Tibial nerve (tissue), 4 donors: ENCODE results near the gene COG5. TPM values are rescaled to one million over a fixed set of nuclear protein-coding genes. Genes with fewer than 3 reads are reported as not detected.

ENCODE experiments used
- DNase-seq, 2 donors: peaks; one replicate each; pipeline ENCODE4 v3.0.0-alpha.2; 2019; ENCODE audit warnings: low spot score in 2 of 2
- H3K27ac ChIP-seq, 4 donors: fragments of 200-600 bp; sonication (generic) in 3 of 4; one replicate each; pipeline ENCODE4 v1.5.1; 2017 to 2019; ENCODE audit warnings: mild to moderate bottlenecking in 1 of 4
- H3K27me3 ChIP-seq, 2 donors: fragments of 200-600 bp; sonication (generic) in 1 of 2; one replicate each; pipeline versions ENCODE4 v1.5.1 to v1.6.0; 2017 to 2019
- H3K36me3 ChIP-seq, 3 donors: fragments of 200-600 bp; sonication (generic); one replicate each; pipeline ENCODE4 v1.5.1; 2018 to 2019
- H3K4me1 ChIP-seq, 4 donors: fragments of 200-600 bp; sonication (generic) in 3 of 4; one replicate each; pipeline ENCODE4 v1.5.1; 2017 to 2019
- H3K4me3 ChIP-seq, 4 donors: fragments of 200-600 bp; sonication (generic) in 3 of 4; one replicate each; pipeline ENCODE4 v1.5.1; 2017 to 2019; ENCODE audit warnings: mild to moderate bottlenecking in 1 of 4, moderate library complexity in 1 of 4
- H3K9me3 ChIP-seq, 4 donors: fragments of 200-600 bp; sonication (generic) in 3 of 4; one replicate each; pipeline ENCODE4 v1.5.1; 2017 to 2019
- EP300 ChIP-seq, 2 donors: sonication (generic); formaldehyde crosslinking; IDR thresholded peaks; one replicate each; pipeline ENCODE4 v1.6.1; 2017; ENCODE audit warnings: antibody characterized with exemption in 2 of 2, mild to moderate bottlenecking in 1 of 2
- POLR2A ChIP-seq, 2 donors: fragments of 450-650 bp; IDR thresholded peaks; one replicate each; pipeline ENCODE4 v1.6.1; 2017; ENCODE audit warnings: antibody characterized with exemption in 2 of 2, mild to moderate bottlenecking in 2 of 2, moderate library complexity in 2 of 2
- WGBS, 2 donors: methylation state at CpG; one replicate each; pipeline ENCODE4 v1.1.5; 2018; 5-methylcytosine and 5-hydroxymethylcytosine counted together
- total RNA-seq, 4 donors: library from RNA; depleted of rRNA; stranded (reverse); fragments of >200 nt; gene quantifications; one replicate each; pipeline ENCODE4 v1.1.0, GENCODE V29; 2016
- TF ChIP-seq, protein P1 (sequence below), 5 experiments: fragments of 200-600 bp in 3 of 5; fragments of 450-650 bp in 2 of 5; sonication (generic) in 3 of 5; IDR thresholded peaks; one replicate each; pipeline ENCODE4 v1.5.1; 2016 to 2019; ENCODE audit warnings: antibody characterized with exemption in 5 of 5, mild to moderate bottlenecking in 3 of 5, moderate library complexity in 2 of 5

The COG5 gene
- total RNA-seq, 4 donors from 2014 or later, result 26.7 to 35.7 (median 32.6) TPM

DNA sequence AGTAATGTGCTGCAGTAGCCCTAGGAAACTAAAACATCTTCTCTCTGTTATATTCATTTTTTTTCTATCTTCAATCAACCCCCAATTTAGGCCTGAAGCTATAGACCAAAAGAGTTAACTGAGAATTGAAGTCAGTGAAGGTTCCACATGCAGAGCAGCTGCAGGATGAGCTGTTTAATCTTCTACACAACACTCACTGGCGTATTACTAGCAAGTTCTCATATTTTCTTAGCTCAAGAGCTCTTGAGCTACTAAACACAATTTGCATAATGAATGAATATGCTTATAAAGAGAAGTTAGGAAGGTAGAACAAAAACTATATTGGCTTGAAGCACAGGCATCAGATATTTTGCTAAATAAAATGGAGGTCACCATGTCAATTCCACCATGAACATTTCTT is 135.1 kb downstream of the COG5 start:
- H3K4me3 ChIP-seq, result no peak overlapping the region
- WGBS, 2 donors, result 94 to 95% methylated on average over 1 of the region's 1 CpG
- H3K27ac ChIP-seq, result no peak overlapping the region

DNA sequence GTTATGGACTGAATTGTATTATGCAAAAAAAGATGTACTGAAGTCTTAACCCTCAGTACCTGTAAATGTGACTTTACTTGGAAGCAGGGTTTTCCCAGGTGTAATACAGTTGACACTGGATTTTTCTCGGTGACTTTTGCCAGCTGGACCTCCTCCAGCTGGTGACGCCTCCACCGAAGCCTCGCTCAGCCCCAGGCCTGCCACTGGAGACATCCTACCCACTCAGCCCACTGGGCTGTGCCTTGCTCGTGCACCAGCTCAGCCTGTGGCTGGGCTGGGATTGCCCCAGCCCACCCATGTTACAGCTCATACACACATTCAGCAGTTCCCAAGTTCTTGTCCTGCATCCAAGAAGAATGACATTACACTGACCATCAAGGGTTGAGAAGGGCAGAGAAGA is 136.3 kb downstream of the COG5 start:
- H3K36me3 ChIP-seq, result peaks cover 0 to 15% (median 0%) of the 10 kb centered on the region in 3 donors
- H3K4me3 ChIP-seq, result no peak overlapping the region
- peaks cover 0 to 5% (median 0%) of the 10 kb centered on the region in 4 donors for H3K9me3 ChIP-seq
- no peaks in the 10 kb centered on the region for H3K4me1 ChIP-seq
- WGBS, 2 donors, result 64% methylated on average over 5 of the region's 5 CpGs
- TF ChIP-seq, protein P1, sequence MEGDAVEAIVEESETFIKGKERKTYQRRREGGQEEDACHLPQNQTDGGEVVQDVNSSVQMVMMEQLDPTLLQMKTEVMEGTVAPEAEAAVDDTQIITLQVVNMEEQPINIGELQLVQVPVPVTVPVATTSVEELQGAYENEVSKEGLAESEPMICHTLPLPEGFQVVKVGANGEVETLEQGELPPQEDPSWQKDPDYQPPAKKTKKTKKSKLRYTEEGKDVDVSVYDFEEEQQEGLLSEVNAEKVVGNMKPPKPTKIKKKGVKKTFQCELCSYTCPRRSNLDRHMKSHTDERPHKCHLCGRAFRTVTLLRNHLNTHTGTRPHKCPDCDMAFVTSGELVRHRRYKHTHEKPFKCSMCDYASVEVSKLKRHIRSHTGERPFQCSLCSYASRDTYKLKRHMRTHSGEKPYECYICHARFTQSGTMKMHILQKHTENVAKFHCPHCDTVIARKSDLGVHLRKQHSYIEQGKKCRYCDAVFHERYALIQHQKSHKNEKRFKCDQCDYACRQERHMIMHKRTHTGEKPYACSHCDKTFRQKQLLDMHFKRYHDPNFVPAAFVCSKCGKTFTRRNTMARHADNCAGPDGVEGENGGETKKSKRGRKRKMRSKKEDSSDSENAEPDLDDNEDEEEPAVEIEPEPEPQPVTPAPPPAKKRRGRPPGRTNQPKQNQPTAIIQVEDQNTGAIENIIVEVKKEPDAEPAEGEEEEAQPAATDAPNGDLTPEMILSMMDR (IDR thresholded peaks at IDR 0.05), result no peak
- TF ChIP-seq POLR2A (IDR thresholded peaks at IDR 0.05) (no peak), EP300 (IDR thresholded peaks at IDR 0.05) (no peak)
- no peak overlapping the region for H3K27ac ChIP-seq
- H3K27me3 ChIP-seq, result no peaks in the 10 kb centered on the region
- DNase-seq, result no peak

More for the DNA sequence above, 135.1 kb downstream of the COG5 start:
- Histone ChIP-seq H3K36me3 (peaks cover 0 to 15% (median 0%) of the 10 kb centered on the region in 3 donors), H3K27me3 (no peaks in the 10 kb centered on the region), H3K9me3 (peaks cover 0 to 11% (median 0%) of the 10 kb centered on the region in 4 donors), H3K4me1 (no peaks in the 10 kb centered on the region)
- TF ChIP-seq EP300 (IDR thresholded peaks at IDR 0.05), result no peak
- TF ChIP-seq, protein P1 (IDR thresholded peaks at IDR 0.05), result no peak
- no peak for TF ChIP-seq POLR2A (IDR thresholded peaks at IDR 0.05)
- DNase-seq, result no peak

DNA sequence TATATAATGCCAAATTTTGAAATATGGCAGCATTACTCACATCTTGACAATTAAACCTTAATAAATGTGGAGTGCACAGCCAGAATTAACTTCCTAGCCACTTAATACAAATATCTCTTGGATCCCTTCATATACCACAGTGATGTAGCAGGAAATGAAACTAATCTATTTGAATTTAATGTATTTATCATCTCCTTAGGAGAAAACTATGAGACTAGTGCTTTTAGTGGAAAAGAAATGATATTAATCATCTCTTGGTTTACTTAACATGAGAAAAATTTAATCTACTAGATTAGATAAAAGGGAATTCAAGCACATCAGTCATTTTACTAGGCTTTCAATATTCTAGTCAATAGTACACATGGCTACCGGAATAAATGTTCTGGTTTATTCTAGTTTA is 149.5 kb downstream of the COG5 start:
- DNase-seq, result no peak
- H3K36me3 ChIP-seq, result peaks cover 0 to 16% (median 0%) of the 10 kb centered on the region in 3 donors
- TF ChIP-seq, protein P1 (IDR thresholded peaks at IDR 0.05), result no peak
- TF ChIP-seq EP300 (IDR thresholded peaks at IDR 0.05), result no peak
- TF ChIP-seq POLR2A (IDR thresholded peaks at IDR 0.05), result no peak
- no peaks in the 10 kb centered on the region for H3K4me1 ChIP-seq
- 95 to 97% methylated on average over 1 of the region's 1 CpG for WGBS, 2 donors
- no peak overlapping the region for H3K4me3 ChIP-seq
- no peak overlapping the region for H3K27ac ChIP-seq
- no peaks in the 10 kb centered on the region for H3K9me3 ChIP-seq
- H3K27me3 ChIP-seq, result no peaks in the 10 kb centered on the region

DNA sequence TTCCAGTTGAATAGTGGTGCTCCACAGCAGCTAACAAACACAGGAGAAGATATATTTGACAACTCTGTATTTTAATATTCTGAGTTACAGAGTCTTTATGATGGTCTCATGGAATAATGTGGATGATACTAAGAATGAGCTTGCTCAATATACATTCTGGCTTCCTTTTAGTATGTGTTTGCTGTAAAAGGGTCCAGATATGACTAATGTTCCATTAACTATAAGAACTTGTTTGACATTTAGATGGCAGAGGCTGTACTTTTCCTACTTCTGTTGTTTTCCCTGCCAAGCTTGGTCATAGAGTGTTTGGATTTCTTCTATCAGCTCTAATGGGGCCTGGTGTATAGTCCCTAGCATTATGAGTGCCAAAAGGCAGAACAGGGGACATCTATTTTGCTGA is 155.4 kb downstream of the COG5 start:
- TF ChIP-seq POLR2A (IDR thresholded peaks at IDR 0.05), result no peak
- TF ChIP-seq EP300 (IDR thresholded peaks at IDR 0.05), result no peak
- TF ChIP-seq, protein P1 (IDR thresholded peaks at IDR 0.05), result no peak
- Histone ChIP-seq H3K4me1 (no peaks in the 10 kb centered on the region), H3K4me3 (no peak overlapping the region), H3K27me3 (no peaks in the 10 kb centered on the region), H3K27ac (no peak overlapping the region), H3K9me3 (no peaks in the 10 kb centered on the region), H3K36me3 (peaks cover 0 to 20% (median 3%) of the 10 kb centered on the region in 3 donors)
- DNase-seq, result no peak

DNA sequence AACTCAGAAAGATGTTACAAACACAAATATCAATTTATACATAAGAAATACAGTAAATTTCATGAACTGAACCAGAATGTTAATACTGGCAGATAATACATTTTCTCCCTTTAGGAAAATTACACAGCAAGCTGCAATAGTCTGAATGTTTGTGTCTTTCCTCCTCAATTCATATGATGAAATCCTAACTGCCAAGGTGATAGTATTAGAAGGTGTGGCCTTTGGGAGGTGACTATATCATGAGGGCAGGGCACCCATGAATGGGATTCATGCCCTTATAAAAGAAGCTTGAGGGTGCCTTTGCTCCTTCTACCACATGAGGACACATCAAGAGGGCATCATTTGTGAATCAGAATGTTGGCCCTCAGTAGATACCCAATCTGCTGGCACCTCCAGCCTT is 158.2 kb downstream of the COG5 start:
- Histone ChIP-seq H3K27ac (no peak overlapping the region), H3K27me3 (no peaks in the 10 kb centered on the region), H3K4me3 (no peak overlapping the region), H3K36me3 (peaks cover 0 to 15% (median 3%) of the 10 kb centered on the region in 3 donors), H3K4me1 (no peaks in the 10 kb centered on the region), H3K9me3 (no peaks in the 10 kb centered on the region)
- TF ChIP-seq POLR2A (IDR thresholded peaks at IDR 0.05) (no peak), EP300 (IDR thresholded peaks at IDR 0.05) (no peak)
- TF ChIP-seq, protein P1 (IDR thresholded peaks at IDR 0.05), result no peak
- no peak for DNase-seq
